Measurements from ENCODE around the gene LMNB1. TPM values are rescaled to one million over a fixed set of nuclear protein-coding genes. Genes with fewer than 3 reads are reported as not detected.
"Not testable (repeated sequence)": the region's sequence is repeated elsewhere in the genome, so short reads cannot be mapped to it uniquely, and the experiment has no call there.

Gene LMNB1
- total RNA-seq, 1 experiment from 2014 or later: 197 TPM

DNA sequence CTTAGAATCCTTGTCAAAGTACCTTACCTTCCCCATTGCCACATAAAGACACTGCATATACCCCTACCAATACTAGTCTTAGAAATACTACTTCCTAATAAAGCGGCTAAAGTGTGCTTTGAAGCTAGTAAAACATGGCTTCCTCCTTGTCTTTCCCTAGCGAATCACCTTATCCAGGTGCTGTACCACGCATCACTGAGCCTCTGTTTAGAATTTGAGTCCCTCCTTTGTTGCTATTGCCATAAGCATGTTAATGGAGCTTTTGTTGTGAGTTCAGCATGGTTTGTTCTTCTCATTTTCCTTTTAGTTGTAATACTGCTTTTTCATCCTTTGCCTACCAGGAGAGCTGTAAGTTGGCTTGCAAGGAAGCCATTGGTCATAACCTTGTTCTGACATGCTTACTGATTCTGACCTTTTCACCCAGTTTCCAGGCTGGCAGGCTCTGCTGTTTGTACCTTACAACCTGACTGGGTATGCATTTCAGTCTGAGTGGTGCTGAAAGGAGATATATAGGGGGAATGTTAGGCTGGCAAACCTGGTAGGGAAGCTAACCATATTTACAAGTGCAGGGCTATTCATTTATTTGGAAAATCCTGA lies 49.8 kb downstream of the LMNB1 start:
- DNase-seq (ENCODE audit: low spot score): no peak

- no peak for DNase-seq (ENCODE audit: low spot score)
Observed at GRCh38 chr5:126829098-126829497, 52.2 kb downstream of the LMNB1 start.

GRCh38 chr5:126830061-126830460 lies 53.1 kb downstream of the LMNB1 start:
- DNase-seq (ENCODE audit: low spot score): no peak

- DNase-seq (ENCODE audit: low spot score): no peak
Observed at GRCh38 chr5:126831156-126831555, 54.2 kb downstream of the LMNB1 start.

DNA sequence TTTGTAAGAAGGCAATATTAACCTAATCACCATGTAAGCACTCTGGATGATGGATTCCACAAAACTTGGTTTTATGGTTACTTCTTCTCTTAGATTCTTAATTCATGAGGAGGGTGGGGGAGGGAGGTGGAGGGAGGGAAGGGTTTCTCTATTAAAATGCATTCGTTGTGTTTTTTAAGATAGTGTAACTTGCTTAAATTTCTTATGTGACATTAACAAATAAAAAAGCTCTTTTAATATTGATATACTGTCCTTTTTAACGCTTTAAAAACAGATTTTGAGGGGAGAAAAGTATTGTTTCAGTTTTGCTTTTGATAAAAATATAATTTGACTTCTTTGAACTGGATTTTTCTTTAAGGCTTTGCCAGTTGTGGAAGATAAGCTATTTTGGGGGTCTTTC lies 59.8 kb downstream of the LMNB1 start:
- DNase-seq (ENCODE audit: low spot score): no peak

DNA sequence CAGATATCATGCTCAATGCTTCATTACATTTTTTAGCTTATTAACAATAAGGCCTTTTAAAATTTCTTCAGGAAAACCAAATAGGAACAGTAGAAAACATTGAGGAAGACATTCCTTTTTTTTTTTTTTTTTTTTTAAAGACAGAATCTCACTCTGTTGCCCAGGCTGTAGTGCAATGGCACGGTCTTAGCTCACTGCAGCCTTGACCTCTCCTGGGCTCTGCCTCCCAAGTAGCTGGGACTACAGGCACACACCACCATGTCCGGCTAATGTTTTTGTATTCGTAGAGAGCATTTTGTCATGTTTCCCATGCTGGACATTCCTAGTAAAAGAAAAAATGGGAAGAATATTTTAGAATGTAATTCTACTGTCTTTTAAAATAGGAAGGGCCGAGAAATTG lies 60.3 kb downstream of the LMNB1 start:
- DNase-seq (ENCODE audit: low spot score): no peak

DNA sequence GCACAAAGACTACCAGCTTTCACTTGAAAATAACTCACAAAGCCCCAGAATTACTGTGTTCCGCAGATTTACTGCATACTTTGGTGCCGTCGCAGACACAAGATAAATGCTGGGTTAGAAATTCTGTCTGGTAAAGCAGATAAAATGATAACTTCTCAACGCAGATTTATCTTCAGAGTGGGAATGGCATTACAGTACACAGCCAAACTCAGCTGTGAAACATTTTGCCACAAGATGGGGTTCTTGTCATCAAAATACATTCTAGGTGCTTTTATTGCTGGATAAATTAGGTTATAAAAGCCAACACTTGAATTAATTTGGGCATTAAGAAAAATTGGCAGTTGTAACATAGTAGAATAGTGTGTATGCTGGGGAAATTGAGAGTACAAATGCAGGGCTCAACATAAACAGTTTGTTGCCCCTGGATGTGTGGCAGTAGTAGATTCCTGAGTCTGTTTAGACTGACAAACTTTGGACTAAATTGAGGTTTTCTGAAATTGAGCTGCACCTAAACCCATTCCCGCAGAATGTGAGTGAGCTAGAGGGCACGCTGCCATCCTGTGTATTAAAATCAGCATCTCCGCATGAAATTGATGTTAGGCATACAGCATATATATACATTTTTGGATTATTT lies 61.1 kb downstream of the LMNB1 start:
- DNase-seq (ENCODE audit: low spot score): peak; percentile 17

- DNase-seq (ENCODE audit: low spot score): not testable (repeated sequence)
Observed at GRCh38 chr5:126839407-126839806, 62.5 kb downstream of the LMNB1 start.

DNA sequence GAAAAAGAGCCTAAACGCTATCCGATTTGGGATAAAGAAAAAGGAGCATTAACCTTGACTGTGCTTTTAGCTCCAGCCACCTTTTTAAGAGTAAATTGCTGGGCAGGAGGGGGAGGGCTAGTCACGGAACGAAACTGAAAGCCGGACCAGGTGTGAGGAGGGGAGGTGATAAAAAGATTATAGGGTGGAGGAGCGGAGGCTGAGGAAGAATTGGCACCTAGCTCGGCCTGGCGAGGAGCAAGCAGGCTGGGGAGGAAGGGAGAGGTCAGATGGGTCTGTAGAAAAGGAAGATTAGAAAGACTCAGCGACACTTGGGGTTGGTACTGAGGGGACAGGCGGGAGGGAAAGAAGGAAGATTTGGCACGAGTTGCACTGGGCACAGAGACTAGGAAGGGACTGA lies 66.4 kb downstream of the LMNB1 start:
- DNase-seq (ENCODE audit: low spot score): not testable (repeated sequence)

- DNase-seq (ENCODE audit: low spot score): peak; percentile 44
Observed at GRCh38 chr5:126845470-126846070, 68.6 kb downstream of the LMNB1 start.

DNA sequence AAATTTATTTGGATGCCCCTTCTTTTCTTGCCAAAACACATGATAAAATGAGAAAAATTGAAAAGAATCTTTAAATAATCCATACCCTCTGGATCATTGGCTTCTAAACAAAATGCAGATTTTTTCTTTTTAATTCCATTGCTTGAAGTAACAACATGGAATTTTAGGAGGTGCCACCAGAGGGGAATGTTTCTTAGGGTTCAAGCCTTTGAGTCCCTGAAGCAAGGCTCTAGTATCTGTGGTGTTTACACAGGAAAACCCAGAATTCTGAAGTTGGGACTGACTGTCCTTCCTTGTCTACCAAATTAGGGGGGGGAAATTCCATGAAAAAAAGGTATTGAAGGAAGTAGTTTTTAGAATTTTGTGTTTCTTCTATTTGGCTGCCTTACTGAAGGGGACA lies 69.4 kb downstream of the LMNB1 start:
- no peak for DNase-seq (ENCODE audit: low spot score)

DNA sequence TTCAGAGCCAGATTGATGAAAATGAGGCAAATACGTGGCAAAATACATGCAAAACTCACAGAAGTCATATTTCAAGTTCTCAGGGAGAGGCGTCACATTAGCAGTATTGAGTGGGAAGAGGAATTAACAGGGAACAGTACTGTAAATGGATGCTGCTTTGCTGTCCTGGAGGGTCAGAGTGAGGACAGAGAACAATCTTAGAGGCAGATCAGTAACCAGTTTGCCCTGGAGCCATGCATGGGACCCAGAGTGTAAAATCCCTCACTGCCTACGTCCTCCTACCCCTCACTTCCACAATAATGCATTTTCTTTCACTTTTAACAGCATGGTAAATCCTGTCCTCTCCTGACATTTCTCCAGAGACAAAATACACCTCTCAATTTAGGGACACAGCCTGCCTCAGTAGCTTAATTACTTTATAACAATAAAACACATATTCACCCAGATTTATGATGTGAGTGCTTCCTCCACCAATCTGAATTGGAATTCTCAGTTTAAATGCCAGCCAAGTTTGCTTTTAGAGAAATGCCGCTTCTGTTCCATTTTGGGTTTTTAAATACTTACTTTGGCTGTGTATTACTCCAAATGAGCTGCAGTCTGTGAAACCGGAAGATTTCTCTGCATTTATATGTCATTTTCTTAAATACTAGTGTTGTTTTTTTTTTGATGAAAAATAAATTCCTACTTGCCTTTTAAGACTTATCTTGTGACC lies 70.0 kb downstream of the LMNB1 start:
- DNase-seq (ENCODE audit: low spot score): no peak

GRCh38 chr5:126847456-126847820 lies 70.5 kb downstream of the LMNB1 start:
- DNase-seq (ENCODE audit: low spot score): no peak

- DNase-seq (ENCODE audit: low spot score): no peak
Observed at GRCh38 chr5:126847826-126848251, 70.9 kb downstream of the LMNB1 start.

- no peak for DNase-seq (ENCODE audit: low spot score)
Observed at GRCh38 chr5:126848253-126848652, 71.3 kb downstream of the LMNB1 start.

- DNase-seq (ENCODE audit: low spot score): no peak
Observed at GRCh38 chr5:126849101-126849678, 72.3 kb downstream of the LMNB1 start.

- DNase-seq (ENCODE audit: low spot score): no peak
Observed at GRCh38 chr5:126851501-126852011, 74.6 kb downstream of the LMNB1 start.

GRCh38 chr5:126852091-126852571 lies 75.2 kb downstream of the LMNB1 start:
- DNase-seq (ENCODE audit: low spot score): no peak

GRCh38 chr5:126852841-126853271 lies 75.9 kb downstream of the LMNB1 start:
- DNase-seq (ENCODE audit: low spot score): no peak

DNA sequence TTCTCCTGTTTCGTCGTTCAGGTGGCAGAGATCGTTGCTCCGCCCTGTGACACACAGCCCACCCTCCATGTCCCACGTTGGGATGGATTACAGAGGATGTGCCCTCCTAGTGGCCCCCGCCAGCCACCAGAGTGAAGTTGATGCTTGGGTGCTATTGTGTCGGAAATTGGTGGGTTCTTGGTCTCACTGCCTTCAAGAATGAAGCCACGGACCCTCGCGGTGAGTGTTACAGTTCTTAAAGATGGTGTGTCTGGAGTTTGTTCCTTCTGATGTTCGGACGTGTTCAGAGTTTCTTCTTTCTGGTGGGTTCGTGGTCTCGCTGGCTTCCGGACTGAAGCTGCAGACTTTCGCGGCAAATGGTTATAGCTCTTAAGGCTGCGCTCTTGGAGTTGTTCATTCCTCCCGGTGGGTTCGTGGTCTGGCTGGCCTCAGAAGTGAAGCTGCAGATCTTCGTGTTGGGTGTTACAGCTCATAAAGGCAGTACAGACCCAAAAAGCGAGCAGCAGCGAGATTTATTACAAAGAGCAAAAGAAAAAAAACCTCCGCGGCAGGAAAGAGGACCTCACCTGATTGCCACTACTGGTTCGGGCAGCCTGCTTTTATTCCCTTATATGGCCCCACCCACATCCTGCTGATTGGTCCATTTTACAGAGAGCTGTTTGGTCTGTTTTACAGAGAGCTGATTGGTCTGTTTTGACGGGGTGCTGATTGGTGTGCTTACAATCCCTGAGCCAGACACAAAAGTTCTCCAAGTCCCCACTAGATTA lies 76.8 kb downstream of the LMNB1 start:
- not testable (repeated sequence) for DNase-seq (ENCODE audit: low spot score)

GRCh38 chr5:126854526-126855110 lies 77.7 kb downstream of the LMNB1 start:
- no peak for DNase-seq (ENCODE audit: low spot score)
